ENCODE data around the gene UTS2R. TPM values are rescaled to one million over a fixed set of nuclear protein-coding genes. Genes with fewer than 3 reads are reported as not detected.

Gene UTS2R
- polyA plus RNA-seq, 3 donors: not detected

DNA sequence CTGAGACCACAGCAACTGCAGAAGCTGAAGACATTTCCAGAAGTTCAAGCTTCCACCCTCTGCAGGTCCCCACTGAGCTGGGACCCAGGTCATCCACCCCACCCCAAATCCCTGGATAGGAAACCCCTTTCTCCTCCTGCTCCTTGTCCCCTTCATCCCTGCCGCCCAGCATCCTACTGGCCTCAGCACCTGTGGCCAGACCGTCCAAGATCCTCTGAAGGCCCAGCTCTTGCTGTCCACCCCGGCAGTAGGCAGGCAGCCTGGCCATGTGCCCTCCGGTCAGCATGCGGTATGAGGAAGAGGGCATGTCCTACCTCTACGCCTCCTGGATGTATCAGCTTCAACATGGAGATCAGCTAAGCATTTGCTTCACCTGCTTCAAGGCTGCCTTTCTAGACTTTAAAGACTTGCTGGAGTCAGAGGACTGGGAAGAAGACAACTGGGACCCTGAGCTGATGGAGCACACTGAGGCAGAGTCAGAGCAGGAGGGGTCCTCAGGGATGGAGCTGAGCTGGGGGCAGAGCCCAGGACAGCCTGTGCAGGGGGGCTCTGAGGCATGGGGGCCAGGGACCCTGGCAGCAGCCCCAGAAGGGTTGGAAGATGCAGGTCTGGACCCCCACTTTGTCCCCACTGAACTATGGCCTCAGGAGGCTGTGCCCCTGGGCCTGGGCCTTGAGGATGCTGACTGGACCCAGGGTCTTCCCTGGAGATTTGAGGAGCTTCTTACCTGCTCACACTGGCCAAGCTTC, 9.5 kb upstream of the UTS2R start:
- Mint-ChIP-seq H3K9me3 (peaks cover 0 to 6% (median 0%) of the 10 kb centered on the region in 7 donors), H3K4me1 (peaks cover 6% of the 10 kb centered on the region), H3K4me3 (peak overlapping the region in 1 of 2 donors; percentile 37), H3K27me3 (ENCODE audit: low read depth in 3 of 3) (peaks cover 12 to 20% (median 19%) of the 10 kb centered on the region in 3 donors), H3K36me3 (no peaks in the 10 kb centered on the region), H3K27ac (peak overlapping the region in 2 of 7 donors; percentile 51 to 72)
- no peaks in the 10 kb centered on the region for H3K36me3 ChIP-seq (replicated peaks in 1 of 2; ENCODE audit: control insufficient read depth in 1 of 2, insufficient read depth in 2 of 2, low read length in 2 of 2)
- TF ChIP-seq, protein P1, sequence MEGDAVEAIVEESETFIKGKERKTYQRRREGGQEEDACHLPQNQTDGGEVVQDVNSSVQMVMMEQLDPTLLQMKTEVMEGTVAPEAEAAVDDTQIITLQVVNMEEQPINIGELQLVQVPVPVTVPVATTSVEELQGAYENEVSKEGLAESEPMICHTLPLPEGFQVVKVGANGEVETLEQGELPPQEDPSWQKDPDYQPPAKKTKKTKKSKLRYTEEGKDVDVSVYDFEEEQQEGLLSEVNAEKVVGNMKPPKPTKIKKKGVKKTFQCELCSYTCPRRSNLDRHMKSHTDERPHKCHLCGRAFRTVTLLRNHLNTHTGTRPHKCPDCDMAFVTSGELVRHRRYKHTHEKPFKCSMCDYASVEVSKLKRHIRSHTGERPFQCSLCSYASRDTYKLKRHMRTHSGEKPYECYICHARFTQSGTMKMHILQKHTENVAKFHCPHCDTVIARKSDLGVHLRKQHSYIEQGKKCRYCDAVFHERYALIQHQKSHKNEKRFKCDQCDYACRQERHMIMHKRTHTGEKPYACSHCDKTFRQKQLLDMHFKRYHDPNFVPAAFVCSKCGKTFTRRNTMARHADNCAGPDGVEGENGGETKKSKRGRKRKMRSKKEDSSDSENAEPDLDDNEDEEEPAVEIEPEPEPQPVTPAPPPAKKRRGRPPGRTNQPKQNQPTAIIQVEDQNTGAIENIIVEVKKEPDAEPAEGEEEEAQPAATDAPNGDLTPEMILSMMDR (IDR thresholded peaks at IDR 0.05): no peak
- H3K27me3 ChIP-seq (ENCODE audit: control insufficient read depth in 2 of 2, insufficient read depth in 2 of 2, low read length in 2 of 2): no peaks in the 10 kb centered on the region
- no peak overlapping the region for H3K27ac ChIP-seq (ENCODE audit: low read depth in 1 of 2, low read length in 2 of 2)
- intact Hi-C loops (cut with micrococcal nuclease): no loop called here
- peaks cover 4% of the 10 kb centered on the region in 2 donors for H3K4me1 ChIP-seq (ENCODE audit: control insufficient read depth in 1 of 2, insufficient read depth in 2 of 2, low read length in 2 of 2)
- no peak overlapping the region for H2AFZ ChIP-seq (ENCODE audit: insufficient read depth, low read depth, low read length, poor library complexity, severe bottlenecking)
- DNase-seq: no peak
- H3K9me3 ChIP-seq (replicated peaks in 1 of 2; ENCODE audit: control insufficient read depth in 1 of 2, insufficient read depth in 1 of 2, low read length in 2 of 2): peaks cover 0 to 3% of the 10 kb centered on the region in 2 donors
- no peaks in the 10 kb centered on the region for H4K20me1 ChIP-seq (ENCODE audit: insufficient read depth, low read length)
- no peak overlapping the region for H3K4me2 ChIP-seq (replicated peaks; ENCODE audit: extremely low read depth, low read length, poor library complexity, severe bottlenecking)
- WGBS (ENCODE audit: insufficient coverage): 100% methylated on average over 6 of the region's 6 CpGs
- no peak overlapping the region for H3K9ac ChIP-seq (ENCODE audit: insufficient read depth, low read length, poor library complexity, severe bottlenecking)
- no peak overlapping the region for H3K4me3 ChIP-seq (replicated peaks in 1 of 3; ENCODE audit: low read depth in 2 of 3, low read length in 3 of 3)
- no peaks in the 10 kb centered on the region for H3K79me2 ChIP-seq (ENCODE audit: insufficient read depth, low read length)

DNA sequence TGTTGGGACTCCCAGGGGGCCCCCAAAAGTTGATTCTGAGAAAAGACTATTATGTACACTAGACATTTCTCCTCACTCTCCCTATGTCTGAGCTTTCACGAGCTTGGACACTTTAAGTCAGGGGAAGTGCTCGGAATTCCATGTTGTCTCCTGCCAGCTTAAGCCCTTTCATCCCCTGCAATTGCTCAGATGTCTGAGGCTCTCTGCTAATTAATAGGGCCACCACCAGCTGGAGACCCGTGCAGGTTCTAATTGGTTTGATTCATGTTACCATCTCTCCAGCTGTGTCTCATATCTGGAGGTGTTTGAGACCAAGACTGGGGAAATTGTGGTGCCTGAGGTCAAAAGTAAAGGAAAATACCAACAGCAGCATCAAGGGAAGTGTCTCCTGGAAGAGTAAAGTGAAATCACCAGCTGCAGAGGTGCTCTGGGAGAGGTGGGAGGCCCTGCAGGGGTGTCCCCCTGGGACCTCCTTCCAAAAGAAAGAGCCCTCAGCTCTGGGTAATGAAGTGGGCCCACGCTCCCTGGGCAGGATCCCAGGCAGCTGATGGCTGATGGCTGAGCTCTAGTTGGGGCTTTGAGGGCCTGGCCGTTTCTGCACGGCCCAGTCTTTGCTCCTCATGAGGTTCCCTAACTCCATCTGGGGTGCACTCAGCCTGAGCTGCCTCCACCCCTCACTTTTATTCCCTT, 5.8 kb upstream of the UTS2R start:
- WGBS (ENCODE audit: insufficient coverage): 100% methylated on average over 4 of the region's 6 CpGs
- Mint-ChIP-seq H3K36me3 (no peaks in the 10 kb centered on the region), H3K4me1 (peaks cover 6% of the 10 kb centered on the region), H3K27me3 (ENCODE audit: low read depth in 3 of 3) (peaks cover 17 to 35% (median 34%) of the 10 kb centered on the region in 3 donors), H3K4me3 (no peak overlapping the region), H3K27ac (no peak overlapping the region), H3K9me3 (peaks cover 0 to 5% (median under 1%) of the 10 kb centered on the region in 7 donors)
- Histone ChIP-seq H3K9ac (ENCODE audit: insufficient read depth, low read length, poor library complexity, severe bottlenecking) (no peak overlapping the region), H3K4me1 (ENCODE audit: control insufficient read depth in 1 of 2, insufficient read depth in 2 of 2, low read length in 2 of 2) (peaks cover 0 to 5% of the 10 kb centered on the region in 2 donors), H4K20me1 (ENCODE audit: insufficient read depth, low read length) (no peaks in the 10 kb centered on the region), H3K27ac (ENCODE audit: low read depth in 1 of 2, low read length in 2 of 2) (no peak overlapping the region), H3K79me2 (ENCODE audit: insufficient read depth, low read length) (no peaks in the 10 kb centered on the region), H3K9me3 (replicated peaks in 1 of 2; ENCODE audit: control insufficient read depth in 1 of 2, insufficient read depth in 1 of 2, low read length in 2 of 2) (peaks cover 0 to 4% of the 10 kb centered on the region in 2 donors), H3K4me2 (replicated peaks; ENCODE audit: extremely low read depth, low read length, poor library complexity, severe bottlenecking) (no peak overlapping the region), H3K27me3 (ENCODE audit: control insufficient read depth in 2 of 2, insufficient read depth in 2 of 2, low read length in 2 of 2) (peaks cover 8 to 19% of the 10 kb centered on the region in 2 donors), H3K36me3 (replicated peaks in 1 of 2; ENCODE audit: control insufficient read depth in 1 of 2, insufficient read depth in 2 of 2, low read length in 2 of 2) (no peaks in the 10 kb centered on the region), H2AFZ (ENCODE audit: insufficient read depth, low read depth, low read length, poor library complexity, severe bottlenecking) (no peak overlapping the region), H3K4me3 (replicated peaks in 1 of 3; ENCODE audit: low read depth in 2 of 3, low read length in 3 of 3) (no peak overlapping the region)
- no peak for DNase-seq
- intact Hi-C loops (cut with micrococcal nuclease): no loop called here
- TF ChIP-seq, protein P1 (IDR thresholded peaks at IDR 0.05): no peak

All from CD14-positive monocyte (primary cell).